GM18861 (cell line): ENCODE results near the gene TCF7.
"Not testable (repeated sequence)": the region's sequence is repeated elsewhere in the genome, so short reads cannot be mapped to it uniquely, and the experiment has no call there.

ENCODE experiments used
- ATAC-seq: cut with Tn5 transposase; IDR thresholded peaks from one replicate; pipeline ENCODE4 v1.9.1; 2021; ENCODE audit not compliant: unreplicated experiment

TCF7 gene

GRCh38 chr5:134143944-134144941, 29.8 kb downstream of the TCF7 start:
- no peak for ATAC-seq

GRCh38 chr5:134145041-134145757, 30.7 kb downstream of the TCF7 start:
- no peak for ATAC-seq

- no peak for ATAC-seq
Measured at GRCh38 chr5:134145779-134146581, 31.5 kb downstream of the TCF7 start.

GRCh38 chr5:134146651-134147518, 32.4 kb downstream of the TCF7 start:
- no peak for ATAC-seq

- no peak for ATAC-seq
Measured at GRCh38 chr5:134148316-134148715, 33.8 kb downstream of the TCF7 start.

- ATAC-seq, result no peak
Measured at GRCh38 chr5:134148986-134149539, 34.6 kb downstream of the TCF7 start.

- ATAC-seq, result no peak
Measured at GRCh38 chr5:134149571-134150303, 35.3 kb downstream of the TCF7 start.

GRCh38 chr5:134151723-134152122, 37.2 kb downstream of the TCF7 start:
- ATAC-seq, result no peak

- ATAC-seq, result not testable (repeated sequence)
Measured at GRCh38 chr5:134152173-134152832, 37.8 kb downstream of the TCF7 start.

GRCh38 chr5:134153241-134153640, 38.8 kb downstream of the TCF7 start:
- no peak for ATAC-seq

- no peak for ATAC-seq
Measured at GRCh38 chr5:134153657-134154056, 39.2 kb downstream of the TCF7 start.

GRCh38 chr5:134161513-134162395, 47.3 kb downstream of the TCF7 start:
- ATAC-seq, result no peak

- no peak for ATAC-seq
Measured at GRCh38 chr5:134162592-134162991, 48.1 kb downstream of the TCF7 start.

GRCh38 chr5:134171972-134172371, 57.5 kb downstream of the TCF7 start:
- no peak for ATAC-seq

- no peak for ATAC-seq
Measured at GRCh38 chr5:134174841-134175839, 60.7 kb downstream of the TCF7 start.

- no peak for ATAC-seq
Measured at GRCh38 chr5:134175921-134176510, 61.5 kb downstream of the TCF7 start.
